OCI-LY7 (cell line): ENCODE results near the gene ZMYND8.

ENCODE experiments used
- CTCF ChIP-seq: fragments of 200-600 bp; sonication (generic); conservative IDR thresholded peaks from 2 replicates; pipeline ENCODE4 v1.5.1; 2014; ENCODE audit warnings: mild to moderate bottlenecking, antibody characterized with exemption, low read length, moderate library complexity, mixed read lengths
- EZH2phosphoT487 ChIP-seq: fragments of 200-600 bp; sonication (generic); IDR thresholded peaks from 2 replicates; pipeline ENCODE4 v1.6.1; 2018; ENCODE audit warnings: low read depth, borderline replicate concordance, mild to moderate bottlenecking, mixed run types, antibody characterized with exemption, low read length, moderate library complexity, mixed read lengths

- TF ChIP-seq CTCF (no peak), EZH2phosphoT487 (no peak)
Observed at GRCh38 chr20:47278907-47279348, 77.6 kb downstream of the ZMYND8 start.
